Measurements from ENCODE around the gene ALG5. TPM values are rescaled to one million over a fixed set of nuclear protein-coding genes. Genes with fewer than 3 reads are reported as not detected.

The ALG5 gene
- total RNA-seq, 1 experiment from 2014 or later = 27.0 TPM

- peaks cover 41% of the 10 kb centered on the region for H3K27me3 Mint-ChIP-seq (ENCODE audit: low read depth)
- H3K18ac ChIP-seq (ENCODE audit: insufficient read length, low read depth, low read length) = no peak overlapping the region
- no peaks in the 10 kb centered on the region for H3K36me3 Mint-ChIP-seq (ENCODE audit: insufficient read depth in 1 of 3, low read depth in 3 of 3)
- whole genome bisulfite sequencing (ENCODE audit: extremely low coverage, insufficient read length, low lambda C conversion rate) = no CpG with 5 or more reads among the region's 6 CpGs
- TF ChIP-seq CTCF (conservative IDR thresholded peaks at IDR 0.05) = no peak
- H2BK15ac ChIP-seq (ENCODE audit: low read depth, low read length) = no peak overlapping the region
- H3K79me2 ChIP-seq (ENCODE audit: insufficient read depth, low read length) = no peaks in the 10 kb centered on the region
- no peaks in the 10 kb centered on the region for H4K20me1 ChIP-seq (ENCODE audit: control insufficient read depth, insufficient read depth, insufficient read length)
- H3K4me2 ChIP-seq (ENCODE audit: insufficient read depth, insufficient read length, low read length) = no peak overlapping the region
- H3K79me1 ChIP-seq (ENCODE audit: insufficient read depth, low read depth, low read length, poor library complexity, severe bottlenecking) = no peaks in the 10 kb centered on the region
- no peak overlapping the region for H2BK12ac ChIP-seq (ENCODE audit: insufficient read length, low read depth, low read length)
- H2AK5ac ChIP-seq (ENCODE audit: insufficient read length, low read length) = no peak overlapping the region
- H2AFZ ChIP-seq (ENCODE audit: low read length) = no peak overlapping the region
- H3K9me3 Mint-ChIP-seq = no peaks in the 10 kb centered on the region; a peak in 1 of 5 replicates
- H4K91ac ChIP-seq (ENCODE audit: insufficient read length, low read depth, low read length) = no peak overlapping the region
- no peak overlapping the region for H3K56ac ChIP-seq (ENCODE audit: insufficient read length, low read depth, low read length)
- H3K27me3 ChIP-seq (ENCODE audit: insufficient read depth, low read length) = no peaks in the 10 kb centered on the region; the same call in 1 of the 2 replicates
- no peak overlapping the region for H3K23ac ChIP-seq (ENCODE audit: insufficient read length, low read depth, low read length)
- H3K27ac Mint-ChIP-seq = no peak overlapping the region
- no peaks in the 10 kb centered on the region for H3K9me3 ChIP-seq (ENCODE audit: control insufficient read depth, low read depth, low read length)
- H3T11ph ChIP-seq (ENCODE audit: low read length) = no peak overlapping the region
- H2BK20ac ChIP-seq (ENCODE audit: low read depth, low read length, poor library complexity, severe bottlenecking) = no peak overlapping the region
- no peak overlapping the region for H2BK120ac ChIP-seq (ENCODE audit: low read depth, low read length, poor library complexity, severe bottlenecking)
- DNase-seq = no peak
- no peak overlapping the region for H4K5ac ChIP-seq (ENCODE audit: insufficient read length, low read depth, low read length)
- H3K4me1 ChIP-seq (ENCODE audit: insufficient read depth, low read length) = no peaks in the 10 kb centered on the region
- H3K23me2 ChIP-seq (ENCODE audit: insufficient read length, low read depth, low read length, poor library complexity, severe bottlenecking) = peaks cover 7% of the 10 kb centered on the region
- no peak overlapping the region for H3K14ac ChIP-seq (ENCODE audit: insufficient read depth, low read length)
- H4K8ac ChIP-seq (replicated peaks; ENCODE audit: insufficient read length, low read depth, low read length) = no peak overlapping the region
- H2BK5ac ChIP-seq (ENCODE audit: insufficient read length, low read length) = no peak overlapping the region
- no peak overlapping the region for H3K9ac ChIP-seq (ENCODE audit: extremely low read depth, insufficient read length, low read length)
- peaks cover 8 to 9% of the 10 kb centered on the region in 2 experiments for H3K4me1 Mint-ChIP-seq
- no peak overlapping the region for H3K27ac ChIP-seq (ENCODE audit: insufficient read length, low read depth, low read length)
- H3K4ac ChIP-seq (ENCODE audit: low read depth, low read length) = no peak overlapping the region
- H3K4me3 Mint-ChIP-seq = no peak overlapping the region
These were observed 83.1 kb downstream of the ALG5 start for GRCh38 chr13:36915896-36916640.
